Neutrophil (primary cell): Measurements from ENCODE around the gene PAM.

Experiments
- H3K27ac ChIP-seq: fragments of 200-600 bp; sonication (generic); 2 replicates; pipeline ENCODE4 v1.5.1; 2016; ENCODE audit warnings: mild to moderate bottlenecking, moderate library complexity
- H3K27me3 ChIP-seq: fragments of 200-600 bp; sonication (generic); 2 replicates; pipeline ENCODE4 v1.6.0; 2016; ENCODE audit warnings: mild to moderate bottlenecking
- H3K36me3 ChIP-seq: fragments of 200-600 bp; sonication (generic); 2 replicates; pipeline ENCODE4 v1.5.1; 2017
- H3K4me1 ChIP-seq, 2 experiments: fragments of 200-600 bp in 1 of 2; sonication (generic) in 1 of 2; 1 replicate in 1 of 2; 2 replicates in 1 of 2; pipeline versions ENCODE4 v1.5.1 to v1.6.1; 2013 to 2016; ENCODE audit warnings: low read depth in 1 of 2, low read length in 1 of 2, mild to moderate bottlenecking in 1 of 2, moderate library complexity in 1 of 2; ENCODE audit not compliant: control insufficient read depth in 1 of 2, insufficient read depth in 1 of 2
- H3K4me3 ChIP-seq, 2 experiments: fragments of 200-600 bp in 1 of 2; sonication (generic) in 1 of 2; 1 replicate in 1 of 2; 2 replicates in 1 of 2; pipeline ENCODE4 v1.5.1; 2013 to 2016; ENCODE audit warnings: low read depth in 1 of 2, low read length in 1 of 2, mild to moderate bottlenecking in 1 of 2, moderate library complexity in 1 of 2
- H3K9me3 ChIP-seq: fragments of 200-600 bp; sonication (generic); 2 replicates; pipeline ENCODE4 v1.5.1; 2016
- CTCF ChIP-seq: fragments of 200-600 bp; sonication (generic); IDR thresholded peaks from 2 replicates; pipeline ENCODE4 v1.5.1; 2016; ENCODE audit warnings: antibody characterized with exemption

The PAM gene

DNA sequence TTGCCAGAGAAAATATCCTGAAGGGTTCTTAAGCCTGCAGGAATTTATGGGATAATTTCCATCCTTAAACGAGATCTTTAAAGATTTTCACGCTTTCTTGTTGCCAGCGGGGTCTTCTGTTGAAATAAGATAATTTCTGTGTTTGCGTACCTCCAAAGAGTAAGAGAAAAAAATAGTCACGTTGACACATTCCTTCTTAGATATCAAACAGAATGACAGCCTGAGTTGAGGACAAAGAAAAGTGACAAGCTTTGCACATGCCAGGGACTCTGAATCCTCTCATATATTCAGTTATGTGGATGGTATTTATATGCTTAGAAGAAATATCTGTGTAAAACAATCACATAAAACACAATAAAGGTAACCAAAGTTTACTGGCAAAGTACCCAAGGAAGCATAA lies 21.6 kb upstream of the PAM start:
- Histone ChIP-seq H3K27me3 (no peaks in the 10 kb centered on the region), H3K4me1 (no peaks in the 10 kb centered on the region), H3K4me3 (no peak overlapping the region), H3K36me3 (no peaks in the 10 kb centered on the region), H3K27ac (no peak overlapping the region), H3K9me3 (no peaks in the 10 kb centered on the region)
- TF ChIP-seq CTCF = no peak

DNA sequence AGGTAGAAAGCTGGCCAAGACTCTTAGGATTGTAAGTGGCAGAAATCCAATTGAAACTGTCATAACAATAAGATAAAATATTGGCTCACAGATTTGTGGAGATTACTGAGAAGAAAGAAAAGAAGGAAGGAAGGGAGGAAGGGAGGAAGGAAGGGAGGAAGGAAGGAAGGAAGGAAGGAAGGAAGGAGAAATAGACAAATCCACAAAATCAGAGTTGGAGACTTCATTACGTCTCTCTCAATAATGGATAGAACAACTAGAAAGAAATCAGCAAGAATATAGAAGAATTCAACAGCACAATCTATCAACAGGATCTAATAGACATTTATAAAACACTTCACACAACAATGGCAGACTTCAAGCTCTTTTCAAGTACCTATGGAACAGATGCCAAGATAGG lies 17.9 kb upstream of the PAM start:
- Histone ChIP-seq H3K36me3 (no peaks in the 10 kb centered on the region), H3K27ac (no peak overlapping the region), H3K9me3 (no peaks in the 10 kb centered on the region), H3K27me3 (no peaks in the 10 kb centered on the region), H3K4me3 (no peak overlapping the region), H3K4me1 (no peaks in the 10 kb centered on the region)
- no peak for TF ChIP-seq CTCF

GRCh38 chr5:102737805-102738469 lies 17.2 kb upstream of the PAM start:
- Histone ChIP-seq H3K4me1 (no peaks in the 10 kb centered on the region), H3K27ac (no peak overlapping the region)
- no peak for TF ChIP-seq CTCF

GRCh38 chr5:102740515-102740914 lies 14.6 kb upstream of the PAM start:
- Histone ChIP-seq H3K4me3 (no peak overlapping the region), H3K27me3 (no peaks in the 10 kb centered on the region), H3K9me3 (no peaks in the 10 kb centered on the region), H3K27ac (no peak overlapping the region), H3K36me3 (no peaks in the 10 kb centered on the region), H3K4me1 (no peaks in the 10 kb centered on the region)
- no peak for TF ChIP-seq CTCF

More at GRCh38 chr5:102737805-102738469, 17.2 kb upstream of the PAM start:
- H3K4me3 ChIP-seq = no peak overlapping the region
- no peaks in the 10 kb centered on the region for H3K36me3 ChIP-seq
- no peaks in the 10 kb centered on the region for H3K9me3 ChIP-seq
- no peaks in the 10 kb centered on the region for H3K27me3 ChIP-seq

DNA sequence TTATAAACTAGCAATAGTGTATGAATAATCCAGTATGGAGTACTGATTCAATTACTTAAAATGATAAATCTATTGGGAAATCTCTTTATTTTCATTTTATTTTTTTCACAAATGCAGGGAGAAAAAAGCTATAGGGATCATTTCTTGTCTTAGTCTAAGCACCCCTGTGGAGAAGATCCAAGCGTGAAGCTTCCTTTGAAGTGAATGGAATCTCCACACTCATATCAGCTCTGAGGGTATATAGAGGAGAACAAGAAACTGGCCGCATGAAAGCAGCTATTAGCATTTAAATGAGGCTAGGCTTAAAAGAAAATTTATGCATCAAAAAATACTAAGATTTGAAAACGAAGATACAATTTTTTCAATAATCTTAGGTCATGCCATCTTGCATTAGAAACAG lies 12.9 kb upstream of the PAM start:
- H3K27me3 ChIP-seq = no peaks in the 10 kb centered on the region

More for the DNA sequence above, 12.9 kb upstream of the PAM start:
- no peak overlapping the region for H3K4me3 ChIP-seq
- no peaks in the 10 kb centered on the region for H3K4me1 ChIP-seq
- no peak overlapping the region for H3K27ac ChIP-seq
- no peaks in the 10 kb centered on the region for H3K9me3 ChIP-seq
- H3K36me3 ChIP-seq = no peaks in the 10 kb centered on the region
- no peak for TF ChIP-seq CTCF
